Aorta (tissue), 5 donors: ENCODE results near the gene WDR6. TPM values are rescaled to one million over a fixed set of nuclear protein-coding genes. Genes with fewer than 3 reads are reported as not detected.
A peak's percentile ranks its signal among the peaks of the same experiment; 100 is the strongest.
"Not testable (repeated sequence)": the region's sequence is repeated elsewhere in the genome, so short reads cannot be mapped to it uniquely, and the experiment has no call there.

ENCODE experiments used
- ATAC-seq: fragments of 200-7000 bp; cut with Tn5 transposase; one replicate; pipeline ENCODE4 v1.9.1; 2022; ENCODE audit warnings: moderate library complexity; ENCODE audit not compliant: low FRiP score
- DNase-seq, 2 donors: peaks; one replicate each; pipeline ENCODE4 v3.0.0-alpha.2; 2020
- H3K27ac ChIP-seq, 2 donors: one replicate each; pipeline ENCODE4 v1.5.1; 2013; ENCODE audit warnings: low read length in 2 of 2, mild to moderate bottlenecking in 2 of 2, moderate library complexity in 2 of 2, control low read depth in 1 of 2, inconsistent platforms in 1 of 2, low read depth in 1 of 2
- H3K27me3 ChIP-seq, 2 donors: one replicate each; pipeline ENCODE4 v1.6.1; 2013; ENCODE audit warnings: control low read depth in 1 of 2, low read length in 1 of 2, mild to moderate bottlenecking in 1 of 2, moderate library complexity in 1 of 2; ENCODE audit not compliant: insufficient read depth in 2 of 2, control insufficient read depth in 1 of 2
- H3K36me3 ChIP-seq, 2 donors: one replicate each; pipeline ENCODE4 v1.6.1; 2013; ENCODE audit warnings: control low read depth in 1 of 2, low read length in 1 of 2, mild to moderate bottlenecking in 1 of 2; ENCODE audit not compliant: insufficient read depth in 2 of 2, control insufficient read depth in 1 of 2
- H3K4me1 ChIP-seq, 2 donors: one replicate each; pipeline ENCODE4 v1.6.1; 2013; ENCODE audit warnings: low read length in 2 of 2, control low read depth in 1 of 2, mild to moderate bottlenecking in 1 of 2, moderate library complexity in 1 of 2; ENCODE audit not compliant: insufficient read depth in 2 of 2, control insufficient read depth in 1 of 2
- H3K4me3 ChIP-seq, 2 donors: one replicate each; pipeline ENCODE4 v1.5.1; 2013; ENCODE audit warnings: low read length in 2 of 2, control low read depth in 1 of 2, mild to moderate bottlenecking in 1 of 2
- H3K9me3 ChIP-seq: one replicate; pipeline ENCODE4 v1.6.1; 2013; ENCODE audit warnings: mild to moderate bottlenecking, low read length; ENCODE audit not compliant: control insufficient read depth
- WGBS, 2 donors: extraction: QIAGEN DNeasy Blood & Tissue Kit; methylation state at CpG; one replicate each; pipeline ENCODE4 v1.1.7; 2013; 5-methylcytosine and 5-hydroxymethylcytosine counted together
- intact Hi-C, 2 donors: fragments of 100-400 bp; cut with DNase I; formaldehyde crosslinking; loops; one replicate each; pipeline versions ENCODE4 v1.14.2 to v1.15.0; 2022
- polyA plus RNA-seq, 2 donors: library from polyadenylated mRNA; stranded (reverse); fragments of 200-250 nt; gene quantifications; one replicate each; pipeline ENCODE4 v1.2.3, GENCODE V29; 2013
- total RNA-seq, 2 donors: library from RNA; stranded (reverse); fragmentation: NEBNext Ultra II Directional; extraction: Animal tissue kit (Norgen Biotek cat#: 25700); gene quantifications; one replicate each; pipeline ENCODE4 v1.2.1, GENCODE V29; 2021
- donor health status: healthy with polysubstance abuse.
- donor health status: Bipolar disorder and iron deficiency.
- donor health status: DM: no; HTN: no; CAD: no.
- donor health status: DM: no; HTN: no; CAD: no.
- donor health status: DM: yes; HTN: yes; CAD: no.

The WDR6 gene
- total and polyA plus RNA-seq, 4 donors: 24.0 to 232 (median 135) TPM

DNA sequence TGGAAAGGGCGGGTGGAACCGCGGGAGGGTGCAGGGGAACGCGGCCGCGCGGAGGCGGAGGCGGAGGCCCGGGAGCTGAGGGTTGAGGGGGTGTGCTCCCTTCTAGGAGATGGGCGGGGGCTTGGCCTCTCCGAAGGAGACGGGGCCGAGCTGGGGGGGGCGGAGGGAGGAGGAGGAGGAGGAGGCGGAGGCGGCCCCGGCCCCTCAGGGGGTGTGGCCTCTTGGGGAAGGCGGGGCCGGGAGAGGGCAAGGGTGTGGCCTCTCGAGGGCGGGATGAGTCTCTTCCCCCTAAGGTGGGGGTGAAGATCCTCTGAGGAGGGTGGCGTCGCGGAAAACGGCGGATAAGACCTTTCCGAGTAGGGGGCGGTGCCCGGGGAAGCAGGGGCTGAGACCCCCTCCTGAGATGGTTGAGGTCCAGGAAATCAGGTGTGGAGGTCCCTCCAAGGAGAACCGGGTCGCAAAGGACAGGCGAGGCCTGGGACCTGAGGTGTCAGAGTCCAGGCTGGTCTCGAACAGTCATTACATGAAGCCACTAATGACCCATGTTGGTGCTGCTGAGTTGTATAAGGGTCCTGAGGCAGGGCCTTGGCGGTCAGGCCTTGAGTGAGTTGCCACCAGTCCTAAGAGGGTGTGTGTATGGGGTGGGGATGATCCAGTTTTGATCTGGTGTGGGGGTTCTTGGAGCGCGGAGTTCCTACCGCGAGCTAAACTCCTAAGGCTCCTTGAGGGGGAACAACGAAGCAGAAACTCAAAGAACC is 759 bp downstream of the WDR6 start:
- Histone ChIP-seq H3K27me3 (no peaks in the 10 kb centered on the region), H3K9me3 (no peaks in the 10 kb centered on the region), H3K4me3 (peak overlapping the region; percentile 30 to 69), H3K36me3 (no peaks in the 10 kb centered on the region), H3K4me1 (no peaks in the 10 kb centered on the region), H3K27ac (peak overlapping the region in 1 of 2 donors; percentile 46)
- WGBS, 2 donors: 14% methylated on average over 36 to 41 of the region's 41 CpGs
- ATAC-seq (peak; percentile 90), DNase-seq (peak; percentile 95 to 97)
- intact Hi-C loops: no loop called here

DNA sequence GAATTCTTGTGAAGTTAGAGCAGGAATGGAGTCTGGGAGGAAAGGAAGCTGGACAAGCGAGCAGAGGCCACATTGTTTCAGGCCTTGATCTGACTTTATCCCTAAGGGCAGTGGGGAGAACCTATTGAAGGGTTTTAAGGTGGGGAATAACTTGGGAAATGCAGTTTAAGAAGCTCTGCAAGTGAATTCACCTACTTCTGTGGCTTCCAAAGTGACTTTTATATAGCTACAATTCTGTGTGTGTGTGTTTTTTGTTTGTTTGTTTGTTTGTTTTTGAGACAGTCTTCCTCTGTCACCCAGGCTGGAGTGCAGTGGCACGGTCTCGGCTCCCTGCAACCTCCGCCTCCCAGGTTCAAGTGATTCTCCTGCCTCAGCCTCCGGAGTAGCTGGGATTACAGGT is 1.4 kb downstream of the WDR6 start:
- H3K4me1 ChIP-seq, ATAC-seq, H3K27me3 ChIP-seq, H3K27ac ChIP-seq, DNase-seq, intact Hi-C loops, H3K9me3 ChIP-seq, H3K4me3 ChIP-seq, H3K36me3 ChIP-seq: not testable (repeated sequence)
- WGBS, 2 donors: 81 to 86% methylated on average over 5 of the region's 5 CpGs

DNA sequence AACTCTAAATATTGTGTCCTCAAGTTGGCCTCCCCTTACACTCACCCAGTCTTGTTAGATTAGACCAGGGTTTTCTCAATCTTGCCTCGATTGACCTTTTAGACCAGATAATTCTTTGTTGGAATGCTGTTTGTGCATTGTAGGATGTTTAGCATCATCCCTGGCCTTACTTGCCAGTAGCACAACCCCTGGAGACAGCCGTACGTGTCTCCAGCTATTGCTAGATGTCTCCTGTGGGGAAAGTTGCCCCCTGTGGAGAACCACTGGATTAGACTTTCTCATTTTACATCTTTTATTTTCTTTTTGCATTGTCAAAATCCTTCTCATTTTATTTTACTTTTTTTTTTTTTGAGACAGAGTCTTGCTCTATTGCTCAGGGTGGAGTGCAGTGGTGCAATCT is 2.2 kb downstream of the WDR6 start:
- WGBS, 2 donors: 74 to 76% methylated on average over 3 of the region's 3 CpGs
- ATAC-seq (no peak), DNase-seq (no peak)
- Histone ChIP-seq H3K27ac (no peak overlapping the region), H3K36me3 (no peaks in the 10 kb centered on the region), H3K4me1 (no peaks in the 10 kb centered on the region), H3K9me3 (no peaks in the 10 kb centered on the region), H3K27me3 (no peaks in the 10 kb centered on the region), H3K4me3 (no peak overlapping the region)
- intact Hi-C loops: no loop called here

DNA sequence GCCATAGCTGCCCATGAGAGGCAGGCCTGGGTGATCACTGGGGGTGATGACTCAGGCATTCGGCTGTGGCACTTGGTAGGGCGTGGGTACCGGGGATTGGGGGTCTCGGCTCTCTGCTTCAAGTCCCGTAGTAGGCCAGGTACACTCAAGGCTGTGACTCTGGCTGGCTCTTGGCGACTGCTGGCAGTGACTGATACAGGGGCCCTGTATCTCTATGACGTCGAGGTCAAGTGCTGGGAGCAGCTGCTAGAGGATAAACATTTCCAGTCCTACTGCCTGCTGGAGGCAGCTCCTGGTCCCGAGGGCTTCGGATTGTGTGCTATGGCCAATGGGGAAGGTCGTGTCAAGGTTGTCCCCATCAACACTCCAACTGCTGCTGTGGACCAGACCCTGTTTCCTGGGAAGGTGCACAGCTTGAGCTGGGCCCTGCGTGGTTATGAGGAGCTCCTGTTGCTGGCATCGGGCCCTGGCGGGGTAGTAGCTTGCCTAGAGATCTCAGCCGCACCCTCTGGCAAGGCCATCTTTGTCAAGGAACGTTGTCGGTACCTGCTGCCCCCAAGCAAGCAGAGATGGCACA is 5.3 kb downstream of the WDR6 start:
- intact Hi-C loops: no loop called here
- no peak for DNase-seq
- Histone ChIP-seq H3K27ac (no peak overlapping the region), H3K9me3 (no peaks in the 10 kb centered on the region), H3K4me1 (no peaks in the 10 kb centered on the region), H3K4me3 (no peak overlapping the region), H3K36me3 (peaks cover 0 to 4% of the 10 kb centered on the region in 2 donors), H3K27me3 (no peaks in the 10 kb centered on the region)
- 68% methylated on average over 17 of the region's 17 CpGs for WGBS, 2 donors
- no peak for ATAC-seq

DNA sequence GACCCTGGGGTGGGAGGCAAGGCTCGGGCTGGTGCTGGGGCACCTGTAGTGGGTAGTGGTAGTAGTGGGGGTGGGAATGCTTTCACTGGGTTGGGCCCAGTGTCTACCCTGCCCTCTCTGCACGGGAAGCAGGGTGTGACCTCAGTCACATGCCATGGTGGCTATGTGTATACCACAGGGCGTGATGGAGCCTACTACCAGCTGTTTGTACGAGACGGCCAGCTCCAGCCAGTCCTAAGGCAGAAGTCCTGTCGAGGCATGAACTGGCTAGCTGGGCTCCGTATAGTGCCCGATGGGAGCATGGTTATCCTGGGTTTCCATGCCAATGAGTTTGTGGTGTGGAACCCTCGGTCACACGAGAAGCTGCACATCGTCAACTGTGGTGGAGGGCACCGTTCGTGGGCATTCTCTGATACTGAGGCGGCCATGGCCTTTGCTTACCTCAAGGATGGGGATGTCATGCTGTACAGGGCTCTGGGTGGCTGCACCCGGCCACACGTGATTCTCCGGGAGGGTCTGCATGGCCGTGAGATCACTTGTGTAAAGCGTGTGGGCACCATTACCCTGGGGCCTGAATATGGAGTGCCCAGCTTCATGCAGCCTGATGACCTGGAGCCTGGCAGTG is 6.0 kb downstream of the WDR6 start:
- H3K27ac ChIP-seq: no peak overlapping the region
- intact Hi-C loops: no loop called here
- ATAC-seq (no peak), DNase-seq (no peak)
- H3K27me3 ChIP-seq: no peaks in the 10 kb centered on the region
- peaks cover 0 to 4% of the 10 kb centered on the region in 2 donors for H3K36me3 ChIP-seq
- H3K9me3 ChIP-seq: no peaks in the 10 kb centered on the region
- H3K4me3 ChIP-seq: no peak overlapping the region
- WGBS, 2 donors: 76 to 79% methylated on average over 19 of the region's 19 CpGs
- no peaks in the 10 kb centered on the region for H3K4me1 ChIP-seq

DNA sequence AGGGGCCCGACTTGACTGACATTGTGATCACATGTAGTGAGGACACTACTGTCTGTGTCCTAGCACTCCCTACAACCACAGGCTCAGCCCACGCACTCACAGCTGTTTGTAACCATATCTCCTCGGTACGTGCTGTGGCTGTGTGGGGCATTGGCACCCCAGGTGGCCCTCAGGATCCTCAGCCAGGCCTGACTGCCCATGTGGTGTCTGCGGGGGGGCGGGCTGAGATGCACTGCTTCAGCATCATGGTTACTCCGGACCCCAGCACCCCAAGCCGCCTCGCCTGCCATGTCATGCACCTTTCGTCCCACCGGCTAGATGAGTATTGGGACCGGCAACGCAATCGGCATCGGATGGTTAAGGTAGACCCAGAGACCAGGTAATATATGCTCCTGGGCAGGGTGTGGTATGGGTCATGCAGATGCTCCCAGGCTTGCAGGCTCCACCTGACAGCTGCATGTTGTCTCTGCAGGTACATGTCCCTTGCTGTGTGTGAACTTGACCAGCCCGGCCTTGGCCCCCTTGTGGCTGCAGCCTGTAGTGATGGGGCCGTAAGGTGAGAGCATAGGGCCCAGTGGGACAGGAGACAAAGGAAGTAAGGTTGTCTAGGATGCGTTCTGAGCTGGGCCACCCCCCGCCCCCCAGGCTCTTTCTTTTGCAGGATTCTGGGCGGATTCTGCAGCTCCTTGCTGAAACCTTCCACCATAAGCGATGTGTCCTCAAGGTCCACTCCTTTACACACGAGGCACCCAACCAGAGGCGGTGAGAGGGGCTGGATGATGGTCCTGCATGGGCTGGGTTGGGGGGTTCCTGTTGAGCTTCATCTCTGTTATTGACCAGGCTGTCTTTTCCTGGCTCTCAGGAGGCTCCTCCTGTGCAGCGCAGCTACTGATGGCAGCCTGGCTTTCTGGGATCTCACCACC is 6.8 kb downstream of the WDR6 start:
- DNase-seq (no peak), ATAC-seq (no peak)
- Histone ChIP-seq H3K36me3 (peaks cover 0 to 4% of the 10 kb centered on the region in 2 donors), H3K4me3 (no peak overlapping the region), H3K9me3 (no peaks in the 10 kb centered on the region), H3K27ac (no peak overlapping the region), H3K4me1 (no peaks in the 10 kb centered on the region), H3K27me3 (no peaks in the 10 kb centered on the region)
- 81 to 85% methylated on average over 24 of the region's 24 CpGs for WGBS, 2 donors
- intact Hi-C loops: no loop called here

DNA sequence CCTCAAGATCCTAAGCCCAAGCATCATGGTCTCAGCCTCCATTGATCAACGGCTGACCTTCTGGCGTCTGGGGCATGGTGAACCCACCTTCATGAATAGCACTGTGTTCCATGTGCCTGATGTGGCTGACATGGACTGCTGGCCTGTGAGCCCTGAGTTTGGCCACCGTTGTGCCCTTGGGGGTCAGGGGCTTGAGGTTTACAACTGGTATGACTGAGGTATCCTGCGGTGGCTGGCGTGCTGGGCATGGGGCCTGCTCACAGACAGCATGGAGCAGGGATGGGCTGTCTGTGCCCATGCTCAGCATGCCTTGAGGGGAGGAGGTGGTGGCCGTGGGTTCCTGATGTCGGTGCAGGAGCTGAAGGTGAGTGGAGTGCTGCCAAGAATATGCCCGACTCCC is 7.9 kb downstream of the WDR6 start:
- no peak for DNase-seq
- no peak overlapping the region for H3K4me3 ChIP-seq
- ATAC-seq: no peak
- H3K27ac ChIP-seq: no peak overlapping the region
- intact Hi-C loops: no loop called here
- H3K9me3 ChIP-seq: no peaks in the 10 kb centered on the region
- H3K4me1 ChIP-seq: no peaks in the 10 kb centered on the region
- WGBS, 2 donors: 75% methylated on average over 8 of the region's 8 CpGs
- peaks cover 0 to 4% of the 10 kb centered on the region in 2 donors for H3K36me3 ChIP-seq
- no peaks in the 10 kb centered on the region for H3K27me3 ChIP-seq

DNA sequence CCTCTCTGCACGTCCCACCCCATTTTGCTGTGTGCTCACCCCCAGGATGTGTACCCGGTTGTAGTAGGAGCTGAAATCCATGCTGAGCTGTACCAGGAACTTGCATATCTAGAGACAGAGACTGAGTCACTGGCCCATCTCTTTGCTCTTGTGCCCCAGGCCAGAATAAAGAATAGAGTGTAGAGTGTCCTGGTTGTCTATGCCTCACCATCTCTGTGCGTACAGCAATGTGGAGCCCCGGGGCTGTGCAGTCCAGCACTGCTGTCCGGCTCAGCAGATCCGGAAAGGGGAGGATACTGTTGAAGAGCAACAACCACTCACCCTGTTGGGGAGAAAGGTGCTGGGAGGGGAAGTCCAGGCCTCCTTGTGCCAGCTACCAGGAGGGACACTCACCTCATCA is 8.6 kb downstream of the WDR6 start:
- Histone ChIP-seq H3K27ac (no peak overlapping the region), H3K36me3 (peaks cover 0 to 4% of the 10 kb centered on the region in 2 donors), H3K4me1 (no peaks in the 10 kb centered on the region), H3K9me3 (no peaks in the 10 kb centered on the region), H3K4me3 (no peak overlapping the region), H3K27me3 (no peaks in the 10 kb centered on the region)
- ATAC-seq (no peak), DNase-seq (no peak)
- WGBS, 2 donors: 59 to 69% methylated on average over 6 of the region's 6 CpGs
- intact Hi-C loops: no loop called here
